Activated naive CD4-positive, alpha-beta T cell treated with anti-CD3 and anti-CD28 coated beads, Interleukin-2, amount 50 U/mL, for 72 hours (primary cell): ENCODE results near the gene C17orf58. TPM values are rescaled to one million over a fixed set of nuclear protein-coding genes. Genes with fewer than 3 reads are reported as not detected.

ENCODE experiments used
- ATAC-seq, 2 donors: fragments of 150-1000 bp; cut with Tn5 transposase; 2 replicates each; pipeline ENCODE4 v1.10.0; 2021; ENCODE audit warnings: mild to moderate bottlenecking in 2 of 2, moderate library complexity in 2 of 2
- DNase-seq, 2 donors: peaks; one replicate each; pipeline ENCODE4 v3.0.0; 2021 to 2022; ENCODE audit warnings: low spot score in 2 of 2
- H3K27ac Mint-ChIP-seq, 2 donors: one replicate each; pipeline ENCODE4 v1.8.0; 2022; ENCODE audit warnings: mild to moderate bottlenecking in 2 of 2, mixed read lengths in 2 of 2
- H3K36me3 Mint-ChIP-seq, 2 donors: one replicate each; pipeline ENCODE4 v1.8.0; 2022; ENCODE audit warnings: mixed read lengths in 2 of 2
- H3K9me3 Mint-ChIP-seq, 2 donors: one replicate each; pipeline ENCODE4 v1.8.0; 2022; ENCODE audit warnings: mixed read lengths in 2 of 2
- total RNA-seq, 2 donors: library from RNA; stranded (reverse); gene quantifications; one replicate each; pipeline ENCODE4 v1.2.3, GENCODE V29; 2022

C17orf58 gene
- total RNA-seq, 2 donors from 2014 or later: 12.6 to 17.6 TPM

DNA sequence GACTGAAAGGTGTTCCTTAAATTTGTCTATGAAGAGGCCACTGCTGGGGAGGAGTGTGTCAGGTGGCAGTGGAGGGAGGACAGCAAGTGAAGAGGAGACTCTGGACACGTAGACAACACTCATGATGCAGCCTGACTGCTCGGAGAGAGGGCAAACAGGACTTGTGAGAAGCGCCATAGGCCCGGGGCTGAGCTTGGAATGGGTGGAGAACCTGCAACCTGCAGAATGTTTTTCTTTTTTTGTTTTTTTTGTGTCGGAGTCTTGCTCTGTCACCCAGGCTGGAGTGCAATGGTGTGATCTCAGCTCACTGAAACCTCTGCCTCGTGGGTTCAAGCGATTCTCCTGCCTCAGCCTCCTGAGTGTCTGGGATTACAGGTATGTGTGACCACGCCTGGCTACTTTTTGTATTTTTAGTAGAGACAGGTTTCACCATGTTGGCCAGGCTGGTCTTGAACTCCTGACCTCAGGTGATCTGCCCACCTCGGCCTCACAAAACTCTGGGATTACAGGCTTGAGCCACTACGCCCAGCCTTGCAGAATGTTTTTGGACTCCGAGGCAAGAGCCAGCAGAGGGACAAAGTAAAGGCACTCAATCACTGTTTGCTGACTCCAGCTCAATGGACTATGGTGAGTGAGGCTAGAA lies 18.9 kb upstream of the C17orf58 start:
- Mint-ChIP-seq H3K27ac (no peak overlapping the region), H3K36me3 (peaks cover 0 to 1% of the 10 kb centered on the region in 2 donors), H3K9me3 (no peaks in the 10 kb centered on the region)
- DNase-seq (no peak), ATAC-seq (no peak)

- ATAC-seq (no peak), DNase-seq (no peak)
- Mint-ChIP-seq H3K9me3 (no peaks in the 10 kb centered on the region), H3K36me3 (no peaks in the 10 kb centered on the region), H3K27ac (no peak overlapping the region)
Measured at GRCh38 chr17:68013385-68013784, 17.1 kb upstream of the C17orf58 start.

DNA sequence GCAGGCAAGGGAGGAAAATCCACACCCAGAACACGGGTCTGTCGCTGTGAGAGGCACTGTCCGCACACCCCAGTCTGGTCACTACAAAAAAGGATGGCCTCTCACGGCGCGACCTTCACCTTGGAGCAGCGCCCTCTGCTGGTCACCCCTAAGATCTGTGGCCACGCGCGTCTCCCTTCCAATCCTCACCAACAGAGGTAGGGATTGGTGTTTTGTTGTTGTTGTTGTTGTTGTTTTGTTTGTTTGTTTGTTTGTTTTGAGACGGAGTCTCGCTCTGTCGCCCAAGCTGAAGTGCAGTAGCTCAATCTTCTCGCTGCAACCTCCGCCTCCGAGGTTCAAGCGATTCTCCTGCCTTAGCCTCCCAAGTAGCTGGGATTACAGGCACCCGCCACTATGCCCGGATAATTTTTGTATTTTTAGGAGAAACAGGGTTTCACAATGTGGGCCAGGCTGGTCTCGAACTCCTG lies 15.0 kb upstream of the C17orf58 start:
- DNase-seq (peak; percentile 76 to 78), ATAC-seq (peak; percentile 88 to 95)
- Mint-ChIP-seq H3K27ac (peak overlapping the region in 1 of 2 donors; percentile 42), H3K36me3 (no peaks in the 10 kb centered on the region), H3K9me3 (no peaks in the 10 kb centered on the region)

DNA sequence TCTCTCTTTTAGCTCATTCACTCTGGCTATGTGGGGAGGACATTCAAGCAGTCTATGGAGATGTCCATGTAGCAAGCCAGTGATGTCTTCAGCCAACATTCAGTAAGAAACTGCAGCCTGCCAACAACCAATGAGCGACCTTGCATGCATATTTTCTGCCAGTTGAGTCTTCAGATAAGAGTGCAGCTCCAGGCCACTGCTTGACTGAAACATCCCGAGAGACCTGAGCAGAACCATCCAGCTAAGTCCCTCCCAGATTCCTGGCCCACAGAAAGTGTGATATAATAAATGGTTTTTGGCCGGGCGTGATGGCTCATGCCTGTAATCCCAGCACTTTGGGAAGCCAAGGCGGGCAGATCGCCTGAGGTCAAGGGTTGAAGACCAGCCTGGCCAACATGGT lies 10.5 kb upstream of the C17orf58 start:
- DNase-seq: no peak
- Mint-ChIP-seq H3K36me3 (no peaks in the 10 kb centered on the region), H3K27ac (no peak overlapping the region), H3K9me3 (no peaks in the 10 kb centered on the region)
- ATAC-seq: no peak

GRCh38 chr17:68004201-68004600 lies 7.9 kb upstream of the C17orf58 start:
- ATAC-seq (no peak), DNase-seq (no peak)
- H3K9me3 Mint-ChIP-seq: no peaks in the 10 kb centered on the region
- no peak overlapping the region for H3K27ac Mint-ChIP-seq
- no peaks in the 10 kb centered on the region for H3K36me3 Mint-ChIP-seq

DNA sequence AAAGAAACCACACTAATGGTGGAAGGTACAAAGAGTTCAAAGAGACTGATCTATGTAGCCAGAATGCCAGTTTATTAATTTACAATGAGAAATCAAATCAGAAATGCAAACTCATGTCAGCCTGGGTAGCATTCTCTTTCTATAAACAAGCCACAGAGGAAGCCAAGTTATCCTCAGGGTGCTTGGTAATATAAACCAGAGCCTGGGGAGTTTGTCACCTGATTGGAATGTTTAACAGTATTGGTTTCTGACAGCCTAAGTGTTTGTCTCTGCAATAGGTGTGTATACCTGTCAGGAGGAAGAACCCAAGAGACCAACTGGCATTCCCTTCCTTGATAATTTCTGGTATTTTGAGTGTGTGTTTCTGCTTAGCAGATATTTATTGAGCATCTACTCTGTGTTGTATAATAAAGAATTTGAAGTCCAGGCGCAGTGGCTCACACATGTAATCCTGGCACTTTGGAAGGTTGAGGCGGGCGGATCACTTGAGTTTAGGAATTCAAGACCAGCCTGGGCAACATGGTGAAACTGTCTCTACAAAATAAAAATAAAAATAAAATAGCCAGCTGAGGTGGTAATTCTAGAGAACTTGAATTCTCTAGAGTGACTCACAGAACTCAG lies 3.1 kb upstream of the C17orf58 start:
- no peak for DNase-seq
- ATAC-seq: no peak
- Mint-ChIP-seq H3K27ac (no peak overlapping the region), H3K9me3 (no peaks in the 10 kb centered on the region), H3K36me3 (peaks cover 0 to 6% of the 10 kb centered on the region in 2 donors)

DNA sequence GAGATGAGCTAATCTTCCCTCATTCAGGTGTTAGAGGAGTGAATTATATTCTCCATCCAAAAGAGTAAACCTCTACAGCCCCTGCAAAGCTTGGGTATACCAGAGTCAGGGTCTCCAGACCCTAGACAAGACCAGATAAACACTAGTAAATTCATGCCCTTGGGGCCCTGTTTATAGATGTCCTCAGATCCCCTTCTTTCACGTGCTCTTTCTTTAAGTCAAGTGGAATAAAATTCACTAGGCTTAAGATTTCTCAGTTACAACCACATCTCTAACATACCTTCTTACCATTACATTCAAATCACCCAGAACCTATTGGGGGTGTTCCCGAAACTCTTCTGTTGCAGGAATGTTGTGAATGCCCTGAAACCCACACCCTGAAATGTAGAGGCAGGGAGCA lies 2.2 kb upstream of the C17orf58 start:
- ATAC-seq (no peak), DNase-seq (no peak)
- no peak overlapping the region for H3K27ac Mint-ChIP-seq

DNA sequence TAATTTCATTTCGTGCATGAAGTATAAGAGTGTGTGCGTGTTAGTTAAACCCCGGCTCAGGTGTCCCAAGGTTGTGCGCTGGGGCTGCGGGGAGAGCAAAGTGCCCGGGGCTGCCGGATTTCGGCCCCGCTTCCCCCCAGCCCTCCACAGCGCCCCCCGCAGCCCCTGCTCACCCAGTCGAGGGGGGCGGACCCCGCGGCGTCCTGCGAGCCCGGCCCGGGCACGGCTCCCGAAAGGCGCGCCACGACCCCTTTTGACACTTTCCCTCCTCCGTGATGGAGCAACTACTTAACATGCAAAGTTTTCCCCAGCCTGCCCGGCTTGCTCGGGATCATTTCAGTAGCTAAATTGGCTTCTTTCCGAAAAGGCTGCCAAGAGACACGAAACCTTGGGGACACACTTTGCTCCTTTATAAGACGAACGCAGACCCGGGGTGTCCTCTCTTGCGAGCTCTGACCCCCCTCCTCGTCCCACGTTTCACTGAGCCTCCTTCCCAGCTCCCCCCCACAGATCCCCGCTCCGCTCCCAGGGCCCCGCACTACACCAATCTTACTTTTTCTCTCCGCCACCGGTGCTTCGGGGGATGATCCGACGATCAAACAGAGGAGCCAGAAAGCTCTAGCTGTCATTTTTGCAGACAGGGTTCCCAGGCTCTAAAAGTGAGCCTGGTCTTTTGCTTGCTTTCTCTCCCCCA lies 552 bp downstream of the C17orf58 start:
- H3K27ac Mint-ChIP-seq: peak overlapping the region in 1 of 2 donors; percentile 85
- H3K36me3 Mint-ChIP-seq: peaks cover 4 to 12% of the 10 kb centered on the region in 2 donors
- H3K9me3 Mint-ChIP-seq: no peaks in the 10 kb centered on the region
- ATAC-seq (peak in 1 of 2 donors; percentile 6), DNase-seq (no peak)

More for the DNA sequence above, 2.2 kb upstream of the C17orf58 start:
- no peaks in the 10 kb centered on the region for H3K9me3 Mint-ChIP-seq
- H3K36me3 Mint-ChIP-seq: peaks cover 0 to 6% of the 10 kb centered on the region in 2 donors

DNA sequence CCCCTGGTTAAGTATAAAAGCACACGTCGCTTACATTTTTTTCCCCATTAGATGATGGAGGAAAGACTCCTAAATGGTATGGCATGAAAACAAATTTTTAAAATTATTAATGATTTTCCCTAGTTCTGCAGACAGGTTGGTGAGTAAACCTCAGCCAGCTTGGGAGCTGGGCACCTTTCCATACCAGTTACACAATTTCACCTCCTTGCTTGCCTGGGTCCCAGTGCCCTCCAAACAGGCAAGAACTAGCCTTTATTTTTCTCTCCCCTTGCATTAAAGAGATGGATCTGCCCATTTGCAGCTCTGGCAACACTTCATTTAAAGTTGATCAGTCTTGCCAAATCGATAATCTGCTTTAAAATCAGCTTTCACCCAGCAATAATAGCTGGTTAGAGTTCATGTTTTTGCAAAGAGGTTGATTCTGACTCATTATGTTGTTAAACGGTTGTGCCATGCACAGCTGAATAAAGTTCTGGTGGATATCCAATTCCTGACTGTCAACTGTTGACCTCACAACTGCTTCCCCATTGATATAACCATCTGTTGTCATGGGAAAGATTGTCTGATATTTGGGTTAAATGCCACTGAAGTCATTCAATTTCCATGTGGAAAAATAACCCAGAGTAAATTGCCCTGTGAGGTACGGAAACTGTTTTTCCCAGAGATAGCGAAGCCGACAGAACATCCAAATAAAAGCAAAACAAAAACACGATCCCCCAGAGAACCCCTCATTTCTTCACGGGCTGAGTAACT lies 1.3 kb downstream of the C17orf58 start:
- peaks cover 4 to 12% of the 10 kb centered on the region in 2 donors for H3K36me3 Mint-ChIP-seq
- peak overlapping the region in 1 of 2 donors; percentile 85 for H3K27ac Mint-ChIP-seq
- no peak for ATAC-seq
- DNase-seq: no peak
- H3K9me3 Mint-ChIP-seq: no peaks in the 10 kb centered on the region

DNA sequence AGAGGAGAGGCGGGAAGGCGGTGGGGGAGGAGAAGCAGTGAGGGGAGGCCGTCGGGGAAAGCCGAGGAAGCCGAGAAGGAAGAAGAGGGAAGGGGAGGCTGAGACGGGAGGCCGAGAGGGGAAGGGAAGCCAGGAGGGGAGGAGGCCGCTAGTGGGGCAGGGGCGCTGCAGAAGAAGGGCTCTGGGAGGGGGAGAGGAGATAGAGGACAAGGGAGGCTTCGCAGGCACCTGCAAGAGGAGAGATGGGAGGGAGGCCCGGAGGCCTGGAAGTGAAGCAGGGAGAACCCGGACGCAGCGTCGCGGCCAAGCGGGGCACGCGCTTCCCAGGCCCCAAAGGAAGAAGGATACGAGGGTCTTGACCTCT lies 2.3 kb downstream of the C17orf58 start:
- Mint-ChIP-seq H3K36me3 (peaks cover 4 to 12% of the 10 kb centered on the region in 2 donors), H3K9me3 (no peaks in the 10 kb centered on the region), H3K27ac (peak overlapping the region; percentile 85)
- ATAC-seq: peak; percentile 5 to 18
- peak in 1 of 2 donors; percentile 36 for DNase-seq

DNA sequence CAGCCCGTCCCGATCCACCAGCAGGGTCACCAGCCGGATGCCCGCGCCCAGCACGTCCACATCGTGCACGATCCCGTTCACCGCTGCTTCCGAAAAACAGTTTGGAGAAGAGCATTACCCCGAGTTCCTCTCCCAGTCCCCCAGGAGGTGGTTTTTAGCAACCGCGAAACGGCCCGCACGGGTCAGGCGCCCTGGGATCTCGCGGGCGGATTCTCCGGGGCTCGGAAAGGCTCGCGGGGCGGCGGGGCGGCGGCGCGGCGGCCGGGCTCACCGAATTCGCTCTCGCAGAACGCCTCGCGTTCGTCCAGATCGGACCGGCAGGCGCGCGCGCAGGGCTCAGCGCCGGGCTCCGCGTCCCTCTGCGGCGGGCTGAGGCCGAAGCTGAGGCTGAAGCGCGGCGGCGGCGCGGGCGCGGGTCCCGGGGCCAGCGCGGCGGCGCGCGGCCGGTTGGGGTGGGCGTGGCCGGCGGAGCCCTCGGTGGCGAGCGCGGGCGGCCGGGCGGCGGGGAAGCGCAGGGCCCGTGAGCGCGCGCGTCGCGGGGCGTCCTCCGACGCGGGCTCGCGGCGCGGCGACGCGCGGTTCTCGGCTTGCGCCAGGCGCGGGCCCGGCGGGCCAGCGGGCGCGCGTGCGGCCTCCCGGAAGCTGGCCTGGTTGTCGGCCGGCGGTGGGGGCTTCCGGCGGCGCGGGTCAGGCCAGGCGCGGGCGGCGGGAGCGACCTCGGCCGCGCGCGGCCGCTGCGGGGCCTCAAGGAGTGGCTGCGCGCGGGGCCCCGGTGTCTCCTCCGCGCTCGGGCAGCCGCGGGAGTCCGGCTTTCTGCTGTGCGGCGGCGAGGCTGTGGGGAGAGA lies 2.9 kb downstream of the C17orf58 start:
- DNase-seq (peak; percentile 77 to 88), ATAC-seq (peak; percentile 76 to 78)
- peaks cover 4 to 12% of the 10 kb centered on the region in 2 donors for H3K36me3 Mint-ChIP-seq
- H3K9me3 Mint-ChIP-seq: no peaks in the 10 kb centered on the region
- peak overlapping the region; percentile 85 to 94 for H3K27ac Mint-ChIP-seq

DNA sequence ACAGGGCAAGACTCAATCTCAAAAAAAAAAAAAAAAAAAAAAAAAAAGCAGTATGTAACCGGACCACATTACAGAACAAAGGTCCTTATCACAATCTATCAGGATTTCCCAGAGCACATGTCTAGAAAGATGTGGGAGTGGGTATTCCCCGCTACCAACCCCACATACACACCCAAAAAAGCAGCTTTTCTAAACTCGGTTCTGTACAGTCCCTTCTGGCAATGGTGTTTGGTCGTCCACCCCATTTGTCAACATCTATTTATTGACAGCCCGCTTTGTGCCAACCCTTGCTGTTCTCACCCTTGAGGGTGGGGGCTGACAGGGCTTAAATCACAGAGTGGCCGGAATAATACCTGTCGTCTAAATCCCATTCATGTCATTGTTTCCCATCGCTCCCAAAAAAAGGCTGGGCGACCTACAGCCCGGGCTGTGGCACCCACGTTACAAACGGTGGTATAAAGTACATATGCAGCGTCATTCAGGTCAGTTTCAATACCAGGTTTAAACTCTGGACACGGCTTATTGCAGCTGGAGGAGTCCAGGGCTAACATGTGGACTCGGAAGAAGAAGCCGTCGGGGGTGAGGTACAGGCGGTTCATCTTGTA lies 3.6 kb downstream of the C17orf58 start:
- Mint-ChIP-seq H3K27ac (peak overlapping the region; percentile 82 to 94), H3K36me3 (peaks cover 4 to 12% of the 10 kb centered on the region in 2 donors), H3K9me3 (no peaks in the 10 kb centered on the region)
- no peak for DNase-seq
- no peak for ATAC-seq

DNA sequence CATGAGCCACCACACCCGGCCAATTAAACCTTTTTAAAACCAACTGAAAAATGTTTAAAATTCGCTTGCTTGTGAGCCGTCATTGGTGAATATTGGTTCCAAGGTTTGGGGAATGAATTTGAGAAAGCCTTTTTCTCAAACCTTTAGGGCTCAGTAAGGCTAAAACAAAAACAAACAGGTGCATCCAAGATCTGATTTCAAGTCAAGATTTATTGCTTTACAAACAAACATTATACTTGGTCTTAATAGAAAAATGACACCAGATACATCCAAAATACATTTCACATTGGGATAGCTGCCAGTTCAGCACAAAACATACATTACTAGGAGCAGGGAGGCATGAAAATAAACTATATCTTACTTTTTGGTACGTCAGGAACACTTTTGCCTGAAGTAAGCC lies 5.4 kb downstream of the C17orf58 start:
- peaks cover 4 to 12% of the 10 kb centered on the region in 2 donors for H3K36me3 Mint-ChIP-seq
- DNase-seq (no peak), ATAC-seq (no peak)
- H3K9me3 Mint-ChIP-seq: no peaks in the 10 kb centered on the region
- H3K27ac Mint-ChIP-seq: no peak overlapping the region

DNA sequence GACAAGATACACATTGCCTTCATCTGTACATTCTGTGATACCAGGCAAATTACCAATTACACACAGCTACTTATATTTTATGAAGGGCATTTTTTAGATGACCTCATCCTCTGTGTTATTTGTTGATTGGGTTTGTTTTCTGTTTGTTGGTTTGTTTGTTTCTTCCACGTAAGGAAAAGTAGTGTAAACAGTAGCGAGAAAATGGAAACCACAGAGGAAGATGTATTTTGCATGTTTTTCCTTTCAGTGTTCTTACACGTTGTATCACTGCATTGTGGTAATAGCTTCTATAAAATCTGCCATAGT lies 12.9 kb downstream of the C17orf58 start:
- H3K27ac Mint-ChIP-seq: no peak overlapping the region
- no peak for DNase-seq
- no peak for ATAC-seq
- H3K9me3 Mint-ChIP-seq: no peaks in the 10 kb centered on the region
- H3K36me3 Mint-ChIP-seq: no peaks in the 10 kb centered on the region

- Mint-ChIP-seq H3K36me3 (no peaks in the 10 kb centered on the region), H3K27ac (no peak overlapping the region), H3K9me3 (no peaks in the 10 kb centered on the region)
- ATAC-seq: no peak
- no peak for DNase-seq
Measured at GRCh38 chr17:67982686-67983382, 13.4 kb downstream of the C17orf58 start.
